NCI-H460 (cell line): ENCODE data around the gene BIRC7. TPM values are rescaled to one million over a fixed set of nuclear protein-coding genes. Genes with fewer than 3 reads are reported as not detected.
A peak's percentile ranks its signal among the peaks of the same experiment; 100 is the strongest.

ENCODE experiments used
- DNase-seq: peaks from one replicate; pipeline ENCODE4 v3.0.0-alpha.2; 2016; ENCODE audit warnings: low read depth; ENCODE audit errors: extremely low read depth
- total RNA-seq: library from RNA; depleted of rRNA; stranded (reverse); fragments of >200 nt; shearing (Covaris generic); gene quantifications from 2 replicates; pipeline ENCODE4 v1.2.3, GENCODE V29; 2014

BIRC7 gene
- total RNA-seq, 1 experiment from 2014 or later: 0.57 TPM

GRCh38 chr20:63261060-63261794, 25.5 kb downstream of the BIRC7 start:
- no peak for DNase-seq

DNA sequence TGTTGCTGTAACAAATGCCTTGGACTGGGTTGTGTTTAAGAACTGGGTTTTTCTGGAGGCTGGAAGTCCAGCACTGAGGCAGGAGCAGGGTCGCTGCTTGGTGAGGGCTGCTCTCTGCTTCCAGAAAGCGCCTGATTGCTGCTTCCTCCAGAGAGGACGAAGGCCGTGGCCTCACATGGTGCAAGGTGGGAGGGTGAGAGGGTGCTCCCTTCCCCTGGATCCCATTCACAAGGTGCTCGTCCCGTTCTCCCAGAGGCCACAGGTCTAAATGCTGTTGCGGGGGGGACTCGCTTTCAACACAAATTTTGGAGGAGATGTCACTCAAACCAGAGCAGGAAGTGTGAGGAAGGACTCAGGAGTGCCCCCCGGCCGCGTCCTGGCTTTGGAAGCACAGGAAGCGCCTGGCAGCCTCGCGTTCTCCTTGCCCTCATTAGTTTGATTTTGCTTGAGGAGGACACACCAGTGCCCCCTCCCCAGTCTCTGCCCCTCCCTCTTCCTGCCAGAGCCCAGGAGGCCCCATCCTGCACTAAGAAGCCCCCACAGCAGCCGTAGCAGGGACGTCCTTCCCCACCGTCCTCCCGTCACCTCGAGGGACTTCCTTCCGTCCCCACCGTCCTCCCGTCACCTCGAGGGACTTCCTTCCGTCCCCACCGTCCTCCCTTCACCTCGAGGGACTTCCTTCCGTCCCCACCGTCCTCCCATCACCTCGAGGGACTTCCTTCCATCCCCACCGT, 26.3 kb downstream of the BIRC7 start:
- DNase-seq: no peak

DNA sequence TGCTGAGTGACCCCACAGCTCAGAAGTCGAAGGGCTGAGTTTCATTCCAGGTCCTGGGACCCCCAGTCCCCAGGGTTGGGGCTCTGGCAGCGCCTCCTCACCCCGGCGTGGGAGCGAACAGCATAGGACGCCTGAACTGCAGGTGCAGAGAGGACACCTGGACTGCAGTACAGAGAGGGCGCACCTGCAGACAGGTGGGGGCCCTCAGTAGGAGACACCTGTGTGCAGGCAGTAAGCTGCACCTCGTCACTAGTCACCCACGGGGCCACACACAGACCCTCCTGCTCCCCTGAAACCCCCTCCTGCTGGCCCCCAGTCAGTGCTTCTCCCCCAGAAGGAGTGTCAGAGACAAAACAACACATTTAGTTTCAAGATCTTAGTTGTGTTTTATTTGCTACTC, 27.1 kb downstream of the BIRC7 start:
- no peak for DNase-seq

GRCh38 chr20:63264000-63264399, 28.3 kb downstream of the BIRC7 start:
- no peak for DNase-seq

GRCh38 chr20:63264519-63264918, 28.8 kb downstream of the BIRC7 start:
- no peak for DNase-seq

GRCh38 chr20:63265891-63266515, 30.3 kb downstream of the BIRC7 start:
- no peak for DNase-seq

DNA sequence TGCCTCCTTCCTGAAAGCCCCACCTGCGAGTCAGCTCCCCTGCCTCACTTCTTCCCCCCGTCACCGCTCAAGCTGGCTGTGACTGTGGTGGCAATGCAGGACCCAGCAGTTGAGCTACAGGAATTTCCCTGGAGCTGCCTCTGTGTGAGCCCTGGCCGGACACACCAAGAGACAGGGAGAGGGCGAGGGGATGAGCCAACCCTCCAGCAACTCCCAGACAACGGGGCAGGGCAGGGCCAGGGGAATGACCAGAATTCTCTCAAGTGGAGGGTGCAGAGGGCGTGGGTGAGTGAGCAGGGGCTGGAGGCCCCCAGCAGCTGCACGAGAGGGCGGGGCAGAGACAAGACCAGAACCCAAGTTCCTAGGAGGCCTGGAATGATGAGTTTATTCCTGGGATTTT, 32.0 kb downstream of the BIRC7 start:
- no peak for DNase-seq

DNA sequence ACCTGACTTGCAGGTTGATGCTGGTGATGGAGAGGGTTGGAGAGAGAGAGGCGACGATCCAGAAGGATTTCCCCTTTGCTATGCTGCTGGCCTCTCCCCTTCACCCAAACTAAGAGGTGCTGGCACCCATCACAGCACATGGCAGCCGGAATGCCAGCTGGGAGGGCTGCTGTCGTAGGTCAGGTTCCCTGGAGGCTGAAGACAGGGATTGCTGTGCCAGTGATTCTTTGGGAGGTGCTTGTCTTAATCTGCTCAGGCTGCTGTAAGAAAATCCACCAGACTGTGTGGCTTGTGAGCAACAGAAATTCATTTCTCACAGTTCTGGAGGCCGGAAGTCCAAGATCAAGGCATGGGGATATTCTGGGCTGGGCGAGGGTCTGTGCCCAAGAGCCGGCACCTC, 32.6 kb downstream of the BIRC7 start:
- DNase-seq: no peak

- no peak for DNase-seq
Observed at GRCh38 chr20:63268671-63269439, 33.1 kb downstream of the BIRC7 start.

GRCh38 chr20:63269724-63270123, 34.0 kb downstream of the BIRC7 start:
- DNase-seq: no peak

DNA sequence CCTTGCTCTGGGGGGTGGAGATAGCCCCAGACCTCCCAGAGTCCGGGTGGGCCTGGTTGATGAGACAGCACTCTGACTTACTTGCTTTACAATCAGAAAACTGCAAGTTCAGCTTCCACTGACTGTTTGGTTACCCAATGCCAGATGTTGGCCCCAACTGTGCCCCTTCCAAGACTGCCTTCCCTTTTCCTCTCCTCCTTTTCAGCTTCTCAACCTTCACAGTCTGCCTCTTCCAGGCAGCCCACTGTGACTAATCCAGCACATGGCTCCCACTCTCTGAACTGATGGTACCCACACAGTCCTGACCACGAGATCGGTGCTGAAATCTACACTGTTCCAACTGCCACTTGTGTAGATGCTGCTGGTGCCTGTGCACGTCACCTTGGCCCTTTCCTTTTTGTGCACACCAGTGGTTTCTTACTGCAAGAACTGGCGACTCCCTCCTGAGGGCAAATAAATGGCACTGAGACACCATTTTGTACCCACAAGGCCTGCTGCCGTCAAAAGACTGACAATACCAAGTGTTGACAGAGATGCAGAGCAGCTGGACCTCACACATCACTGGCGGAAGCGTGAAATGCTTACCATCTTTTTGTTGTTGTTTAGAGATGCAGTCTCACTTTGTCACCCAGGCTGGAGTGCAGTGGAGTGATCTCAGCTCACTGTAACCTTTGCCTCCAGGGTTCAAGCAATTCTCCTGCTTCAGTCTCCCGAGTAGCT, 35.1 kb downstream of the BIRC7 start:
- no peak for DNase-seq

- DNase-seq: peak; percentile 78
Observed at GRCh38 chr20:63272105-63273058, 36.7 kb downstream of the BIRC7 start, which contains the start of gene ARFGAP1. Gene ARFGAP1, plus strand, starts transcription at chr20:63272813. Its CDS starts 2,768 bp downstream, at chr20:63275581.

- no peak for DNase-seq
Observed at GRCh38 chr20:63273059-63273579, 37.4 kb downstream of the BIRC7 start.

DNA sequence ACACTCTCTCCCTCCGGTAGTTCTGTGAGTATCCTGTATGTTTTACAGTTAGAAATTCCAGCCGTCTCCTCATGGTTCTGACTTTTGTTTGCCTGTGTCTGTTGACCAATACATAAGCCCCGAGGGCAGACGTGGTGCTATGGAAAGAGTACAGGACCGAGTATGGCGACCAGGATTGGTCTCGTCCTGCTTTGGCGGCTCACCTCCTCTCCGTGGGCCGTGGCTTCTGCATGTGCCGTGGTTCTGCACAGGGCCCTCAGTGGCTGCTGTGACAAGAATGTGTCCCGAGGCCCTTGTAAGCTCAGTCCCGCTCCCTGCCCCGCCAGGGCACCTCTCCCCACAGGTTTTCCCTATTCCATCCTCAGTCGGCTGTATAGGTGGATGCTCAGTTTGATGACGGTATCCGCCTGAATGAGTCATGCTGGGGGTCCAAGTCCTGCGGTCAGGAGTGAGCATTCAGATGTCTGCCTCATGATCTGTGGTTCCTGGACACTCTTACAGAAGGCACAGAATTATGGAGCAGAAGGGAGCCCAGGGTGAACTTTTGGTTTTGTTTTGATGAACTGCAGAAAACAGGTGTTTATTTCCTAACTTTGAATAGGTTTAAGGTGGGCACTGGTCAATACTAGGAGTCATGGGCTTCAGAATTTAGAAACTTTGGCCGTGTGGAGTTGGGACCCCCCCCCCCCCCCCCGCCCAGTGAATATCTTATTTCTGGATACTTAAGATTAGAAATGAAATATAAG, 38.1 kb downstream of the BIRC7 start:
- DNase-seq: no peak

DNA sequence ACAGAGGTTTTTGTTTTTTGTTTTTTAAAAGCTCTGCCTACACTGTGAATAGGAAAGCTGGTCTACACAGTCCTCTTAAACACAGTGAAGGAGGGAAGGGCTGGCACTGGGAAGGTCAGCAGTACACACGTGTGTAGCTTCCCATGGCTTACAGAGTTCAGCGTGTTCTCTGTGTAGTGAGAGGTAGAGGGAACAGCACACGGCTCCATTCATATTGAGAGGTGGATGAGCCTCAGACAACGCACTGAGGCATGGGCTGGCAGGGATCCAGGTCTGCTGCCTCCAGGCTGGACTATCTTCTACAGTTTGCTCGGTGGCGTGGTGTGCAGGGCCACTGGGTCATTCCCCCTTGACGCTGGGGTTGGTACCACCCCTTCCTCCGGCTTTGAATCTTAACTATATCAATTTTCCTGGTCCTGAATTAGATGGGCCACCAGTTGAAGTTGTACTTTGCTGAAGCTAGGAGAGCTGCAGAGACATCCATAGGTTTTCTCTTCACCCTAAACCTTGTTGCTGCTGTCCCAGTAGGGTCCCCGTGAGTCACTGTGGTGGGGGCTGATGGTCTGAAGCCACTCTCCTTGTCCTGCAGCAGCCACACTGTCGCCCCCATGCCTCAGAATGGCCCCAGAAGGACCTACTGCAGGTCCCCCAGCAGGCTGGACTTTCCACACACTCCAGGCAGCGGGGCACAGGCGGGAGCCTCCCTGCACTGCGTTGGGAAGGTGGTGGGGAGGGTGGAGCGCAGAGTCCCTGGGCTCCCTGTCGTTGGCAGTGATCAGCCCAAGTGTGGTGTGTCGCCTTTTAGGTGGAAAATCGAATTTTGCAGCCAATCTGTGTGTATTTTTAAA, 38.9 kb downstream of the BIRC7 start:
- no peak for DNase-seq

DNA sequence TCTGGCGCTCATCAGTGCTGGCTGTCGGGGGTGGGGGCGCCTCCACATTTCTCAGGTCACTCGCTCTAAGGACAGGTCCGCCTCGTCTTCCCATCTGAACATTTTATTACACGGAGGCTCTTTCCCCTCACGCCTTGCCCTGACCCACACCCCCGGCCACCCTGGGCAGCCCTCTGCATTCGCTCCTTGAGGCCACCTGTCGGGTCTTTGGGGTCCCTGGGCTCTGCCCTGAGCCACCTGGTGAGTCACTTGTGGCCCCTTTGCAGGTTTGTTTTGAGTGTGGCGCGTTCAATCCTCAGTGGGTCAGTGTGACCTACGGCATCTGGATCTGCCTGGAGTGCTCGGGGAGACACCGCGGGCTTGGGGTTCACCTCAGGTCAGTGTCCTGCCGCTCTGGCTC, 40.1 kb downstream of the BIRC7 start:
- DNase-seq: no peak

DNA sequence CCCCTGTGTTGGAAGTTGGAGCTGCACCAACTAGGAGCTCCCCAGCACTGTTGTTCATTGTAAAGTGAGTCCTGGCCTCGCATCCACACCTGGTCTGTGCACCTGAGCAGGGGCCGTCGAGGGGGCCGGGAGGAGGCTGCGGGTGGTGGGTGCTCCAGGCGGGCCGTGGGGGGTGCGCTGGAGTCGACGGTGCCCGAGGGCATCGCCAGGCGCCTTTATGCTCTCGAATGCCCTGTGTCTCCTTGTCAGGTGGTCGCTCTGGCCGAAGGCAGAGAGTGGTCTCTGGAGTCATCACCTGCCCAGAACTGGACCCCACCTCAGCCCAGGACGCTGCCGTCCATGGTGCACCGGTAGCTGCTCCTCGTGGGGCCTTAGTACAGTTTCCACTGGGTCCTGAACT, 41.3 kb downstream of the BIRC7 start:
- no peak for DNase-seq
